Liver (tissue), 9 donors: Measurements from ENCODE around the gene TEKTIP1. TPM values are rescaled to one million over a fixed set of nuclear protein-coding genes. Genes with fewer than 3 reads are reported as not detected.

ENCODE experiments used
- DNase-seq: peaks from one replicate; pipeline ENCODE4 v3.0.0-alpha.2; 2017; ENCODE audit warnings: low spot score
- H3K27ac ChIP-seq, 2 donors: one replicate each; pipeline ENCODE4 v1.7.0; 2013; ENCODE audit warnings: inconsistent platforms in 2 of 2, low read length in 2 of 2, control low read depth in 1 of 2, low read depth in 1 of 2, mild to moderate bottlenecking in 1 of 2
- H3K27me3 ChIP-seq, 4 donors: one replicate each; pipeline versions ENCODE4 v1.6.1 to v1.7.0; 2013; ENCODE audit warnings: low read length in 3 of 4, inconsistent platforms in 1 of 4, mild to moderate bottlenecking in 1 of 4, moderate library complexity in 1 of 4; ENCODE audit not compliant: control insufficient read depth in 4 of 4, insufficient read depth in 4 of 4
- H3K36me3 ChIP-seq, 4 donors: one replicate each; pipeline versions ENCODE4 v1.6.1 to v1.7.0; 2013; ENCODE audit warnings: low read length in 3 of 4, mild to moderate bottlenecking in 3 of 4, low read depth in 1 of 4, moderate library complexity in 1 of 4; ENCODE audit not compliant: control insufficient read depth in 4 of 4, insufficient read depth in 3 of 4
- H3K4me1 ChIP-seq, 4 donors: one replicate each; pipeline versions ENCODE4 v1.6.1 to v1.7.0; 2013; ENCODE audit warnings: low read length in 3 of 4, mild to moderate bottlenecking in 3 of 4, moderate library complexity in 1 of 4; ENCODE audit not compliant: control insufficient read depth in 4 of 4, insufficient read depth in 4 of 4
- H3K4me3 ChIP-seq, 3 donors: one replicate each; pipeline versions ENCODE4 v1.6.1 to v1.7.0; 2013; ENCODE audit warnings: low read length in 3 of 3, control low read depth in 1 of 3, low read depth in 1 of 3, mild to moderate bottlenecking in 1 of 3
- H3K9ac ChIP-seq, 2 donors: one replicate each; pipeline ENCODE4 v1.7.0; 2013; ENCODE audit warnings: low read length in 2 of 2, mild to moderate bottlenecking in 2 of 2, moderate library complexity in 2 of 2, control low read depth in 1 of 2, low read depth in 1 of 2
- H3K9me3 ChIP-seq, 4 donors: one replicate each; pipeline versions ENCODE4 v1.6.1 to v1.7.0; 2013; ENCODE audit warnings: low read length in 3 of 4; ENCODE audit not compliant: control insufficient read depth in 4 of 4
- CTCF ChIP-seq: fragments of 150-350 bp; IDR thresholded peaks from 2 replicates; pipeline ENCODE4 v1.5.1; 2017; ENCODE audit warnings: improper control_type of control experiment, low read depth, low read length; ENCODE audit not compliant: missing input control
- FOXA2 ChIP-seq: IDR thresholded peaks from 2 replicates; pipeline ENCODE4 v1.6.1; 2016; ENCODE audit warnings: antibody characterized with exemption
- HNF4A ChIP-seq, 2 donors: conservative IDR thresholded peaks; 2 replicates each; pipeline ENCODE4 v1.6.1; 2016; ENCODE audit warnings: antibody characterized with exemption in 2 of 2, mild to moderate bottlenecking in 2 of 2
- HNF4G ChIP-seq: IDR thresholded peaks from 2 replicates; pipeline ENCODE4 v1.6.1; 2016; ENCODE audit warnings: antibody characterized with exemption
- JUND ChIP-seq, 2 donors: IDR thresholded peaks; 2 replicates each; pipeline ENCODE4 v1.6.1; 2016; ENCODE audit warnings: antibody characterized with exemption in 2 of 2
- MAX ChIP-seq: IDR thresholded peaks from 2 replicates; pipeline ENCODE4 v1.6.1; 2016; ENCODE audit warnings: antibody characterized with exemption
- RAD21 ChIP-seq, 2 donors: IDR thresholded peaks; 2 replicates each; pipeline ENCODE4 v1.6.1; 2016; ENCODE audit warnings: antibody characterized with exemption in 2 of 2, mild to moderate bottlenecking in 2 of 2
- RXRA ChIP-seq, 2 donors: IDR thresholded peaks; 2 replicates each; pipeline ENCODE4 v1.6.1; 2017 to 2018; ENCODE audit warnings: antibody characterized with exemption in 2 of 2, mild to moderate bottlenecking in 1 of 2
- TAF1 ChIP-seq: conservative IDR thresholded peaks from 2 replicates; pipeline ENCODE4 v1.6.1; 2016; ENCODE audit warnings: antibody characterized with exemption, mild to moderate bottlenecking
- YY1 ChIP-seq: IDR thresholded peaks from 2 replicates; pipeline ENCODE4 v1.6.1; 2016; ENCODE audit warnings: antibody characterized with exemption, mild to moderate bottlenecking
- ZBTB33 ChIP-seq: IDR thresholded peaks from 2 replicates; pipeline ENCODE4 v1.6.1; 2016; ENCODE audit warnings: antibody characterized with exemption
- WGBS: extraction: QIAGEN DNeasy Blood & Tissue Kit; methylation state at CpG from one replicate; pipeline ENCODE4 v1.1.7; 2013; 5-methylcytosine and 5-hydroxymethylcytosine counted together
- polyA plus RNA-seq, 2 donors: library from polyadenylated mRNA; stranded (reverse) in 1 of 2; unstranded in 1 of 2; fragments of 200-250 nt in 1 of 2; fragments of >200 nt in 1 of 2; fragmentation: Nextera tagmentation in 1 of 2; extraction: Ambion mirVana in 1 of 2; gene quantifications; one replicate each; pipeline versions ENCODE4 v1.2.1 to v1.2.3, GENCODE V29; 2013 to 2015
- total RNA-seq, 2 donors: library from RNA; depleted of rRNA; stranded (reverse); fragments of >200 nt; gene quantifications; one replicate each; pipeline ENCODE4 v1.2.3, GENCODE V29; 2014
- TF ChIP-seq, protein P1 (sequence below): IDR thresholded peaks from 2 replicates; pipeline ENCODE4 v1.6.1; 2016; ENCODE audit warnings: antibody characterized with exemption
- donor health status: healthy.
- donor health status: healthy.
- donor health status: healthy.
- donor health status: healthy.
- donor health status: healthy.

The TEKTIP1 gene
- total and polyA plus RNA-seq, 4 donors = 0.17 TPM; not detected in 3

DNA sequence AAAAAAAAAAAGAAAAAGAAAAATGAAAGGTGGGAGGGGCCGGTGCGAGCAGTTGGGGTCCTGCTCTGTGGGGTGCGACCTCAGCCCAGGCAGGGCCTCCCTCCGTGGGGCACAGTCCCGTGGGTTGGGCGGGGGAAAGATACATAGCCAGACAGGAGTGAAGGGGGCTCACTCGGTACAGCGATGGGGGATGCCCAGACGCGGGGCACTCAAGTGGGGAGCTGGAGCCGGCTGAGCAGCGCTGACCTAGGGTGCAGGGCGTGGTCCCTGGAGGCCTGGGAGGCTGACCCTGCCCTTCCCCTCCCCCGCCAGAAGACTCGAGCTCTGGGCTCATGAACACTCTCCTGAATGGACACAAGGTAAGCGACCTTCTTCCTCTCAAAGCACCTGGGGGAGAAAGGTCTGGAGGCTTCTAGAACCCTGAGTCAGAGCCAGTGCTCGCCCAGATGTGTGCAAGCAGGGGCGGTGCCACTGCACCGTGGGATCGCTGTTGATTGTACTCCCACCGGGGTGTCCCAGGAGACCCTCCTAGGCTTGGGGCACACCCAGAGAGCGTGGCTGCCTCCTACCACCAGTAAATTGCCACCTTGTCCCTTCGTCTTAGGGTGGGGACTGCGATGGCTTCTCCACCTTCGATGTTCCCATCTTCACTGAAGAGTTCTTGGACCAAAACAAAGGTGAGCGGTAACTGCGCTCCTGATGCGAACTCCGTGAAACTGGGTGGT is 37.1 kb downstream of the TEKTIP1 start:
- Histone ChIP-seq H3K27me3 (no peaks in the 10 kb centered on the region), H3K36me3 (peaks cover 0 to 2% (median 0%) of the 10 kb centered on the region in 4 donors), H3K9me3 (no peaks in the 10 kb centered on the region), H3K9ac (no peak overlapping the region), H3K4me1 (peaks cover 3 to 13% (median 9%) of the 10 kb centered on the region in 4 donors), H3K27ac (no peak overlapping the region), H3K4me3 (no peak overlapping the region)
- 87% methylated on average over 29 of the region's 29 CpGs for WGBS
- no peak for TF ChIP-seq MAX
- no peak for TF ChIP-seq CTCF
- no peak for TF ChIP-seq RXRA (IDR thresholded peaks at IDR 0.05)
- no peak for TF ChIP-seq RAD21 (IDR thresholded peaks at IDR 0.05)
- TF ChIP-seq, protein P1, sequence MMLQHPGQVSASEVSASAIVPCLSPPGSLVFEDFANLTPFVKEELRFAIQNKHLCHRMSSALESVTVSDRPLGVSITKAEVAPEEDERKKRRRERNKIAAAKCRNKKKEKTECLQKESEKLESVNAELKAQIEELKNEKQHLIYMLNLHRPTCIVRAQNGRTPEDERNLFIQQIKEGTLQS = no peak
- DNase-seq = no peak

DNA sequence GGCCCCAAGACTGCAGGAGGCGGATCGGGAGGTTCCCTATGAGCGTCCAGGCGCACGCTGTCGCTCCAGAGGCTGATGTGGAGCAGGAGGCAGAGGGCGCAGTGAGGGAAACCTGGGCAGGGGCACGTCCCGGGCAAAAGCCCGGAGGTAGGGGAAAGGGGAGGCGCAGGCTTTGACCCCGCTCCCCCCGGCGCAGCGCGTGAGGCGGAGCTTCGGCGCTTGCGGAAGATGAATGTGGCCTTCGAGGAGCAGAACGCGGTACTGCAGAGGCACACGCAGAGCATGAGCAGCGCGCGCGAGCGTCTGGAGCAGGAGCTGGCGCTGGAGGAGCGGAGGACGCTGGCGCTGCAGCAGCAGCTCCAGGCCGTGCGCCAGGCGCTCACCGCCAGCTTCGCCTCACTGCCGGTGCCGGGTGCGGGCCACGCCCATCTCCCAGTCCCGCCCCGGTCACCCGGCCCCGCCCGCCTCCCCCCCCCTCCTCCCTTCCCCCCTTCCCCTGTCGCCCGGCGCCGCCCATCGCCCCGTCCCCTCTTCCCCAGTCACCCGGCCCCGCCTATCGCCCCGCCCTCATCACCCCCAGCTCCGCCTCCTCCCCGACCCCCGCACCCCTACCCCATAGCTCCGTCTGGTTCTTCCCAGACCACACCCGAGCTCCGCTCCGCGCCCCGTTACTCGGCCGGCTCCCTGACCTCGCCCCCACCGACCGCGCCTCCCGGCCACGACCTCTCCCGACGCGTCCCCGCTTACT is 37.9 kb downstream of the TEKTIP1 start:
- Histone ChIP-seq H3K27me3 (no peaks in the 10 kb centered on the region), H3K9me3 (no peaks in the 10 kb centered on the region), H3K36me3 (peaks cover 0 to 2% (median 0%) of the 10 kb centered on the region in 4 donors), H3K9ac (no peak overlapping the region), H3K4me3 (no peak overlapping the region), H3K27ac (no peak overlapping the region), H3K4me1 (peaks cover 3 to 13% (median 8%) of the 10 kb centered on the region in 4 donors)
- 57% methylated on average over 74 of the region's 78 CpGs for WGBS
- DNase-seq = peak; percentile 53
- TF ChIP-seq FOXA2 (no peak), ZBTB33 (no peak), HNF4A (conservative IDR thresholded peaks at IDR 0.05) (no peak), YY1 (no peak), JUND (IDR thresholded peaks at IDR 0.05) (no peak), MAX (no peak), HNF4G (no peak), TAF1 (no peak)
